CD14-positive monocyte (primary cell): Measurements from ENCODE around the gene PLEKHS1. TPM values are rescaled to one million over a fixed set of nuclear protein-coding genes. Genes with fewer than 3 reads are reported as not detected.
"Not testable (repeated sequence)": the region's sequence is repeated elsewhere in the genome, so short reads cannot be mapped to it uniquely, and the experiment has no call there.

ENCODE experiments used
- DNase-seq, 3 donors: peaks; one replicate each; pipeline ENCODE4 v3.0.0-alpha.2; 2011 to 2022
- H2AFZ ChIP-seq: 2 replicates; pipeline ENCODE4 v1.6.0; 2012; ENCODE audit warnings: mild to moderate bottlenecking, low read depth, low read length, inconsistent platforms; ENCODE audit not compliant: insufficient read depth, poor library complexity, severe bottlenecking
- H3K27ac ChIP-seq, 2 donors: 1 replicate in 1 of 2; 2 replicates in 1 of 2; pipeline ENCODE4 v1.5.1; 2012 to 2013; ENCODE audit warnings: low read length in 2 of 2, control low read depth in 1 of 2, inconsistent platforms in 1 of 2, low read depth in 1 of 2, mild to moderate bottlenecking in 1 of 2
- H3K27me3 ChIP-seq, 2 donors: one replicate each; pipeline versions ENCODE4 v1.6.0 to v1.6.1; 2011 to 2013; ENCODE audit warnings: low read length in 2 of 2; ENCODE audit not compliant: control insufficient read depth in 2 of 2, insufficient read depth in 2 of 2
- H3K36me3 ChIP-seq, 2 donors: replicated peaks in 1 of 2; 1 replicate in 1 of 2; 2 replicates in 1 of 2; pipeline versions ENCODE4 v1.5.1 to v1.6.1; 2012 to 2013; ENCODE audit warnings: low read length in 2 of 2, control low read depth in 1 of 2, inconsistent platforms in 1 of 2, mild to moderate bottlenecking in 1 of 2; ENCODE audit not compliant: insufficient read depth in 2 of 2, control insufficient read depth in 1 of 2
- H3K4me1 ChIP-seq, 2 donors: 1 replicate in 1 of 2; 2 replicates in 1 of 2; pipeline versions ENCODE4 v1.5.1 to v1.6.1; 2012 to 2013; ENCODE audit warnings: low read length in 2 of 2, control low read depth in 1 of 2, inconsistent platforms in 1 of 2, mild to moderate bottlenecking in 1 of 2, moderate library complexity in 1 of 2; ENCODE audit not compliant: insufficient read depth in 2 of 2, control insufficient read depth in 1 of 2
- H3K4me2 ChIP-seq: replicated peaks from 2 replicates; pipeline ENCODE3; 2012; ENCODE audit warnings: low read length, moderate library complexity, mild to moderate bottlenecking; ENCODE audit not compliant: poor library complexity, severe bottlenecking; ENCODE audit errors: extremely low read depth
- H3K4me3 ChIP-seq, 3 experiments: fragments of 200-600 bp in 1 of 3; sonication (generic) in 1 of 3; replicated peaks in 1 of 3; 1 replicate in 2 of 3; 2 replicates in 1 of 3; pipeline ENCODE4 v1.5.1; 2011 to 2013; ENCODE audit warnings: low read length in 3 of 3, mild to moderate bottlenecking in 3 of 3, control low read depth in 2 of 3, low read depth in 2 of 3, inconsistent platforms in 1 of 3, moderate library complexity in 1 of 3
- H3K79me2 ChIP-seq: 2 replicates; pipeline ENCODE4 v1.6.0; 2012; ENCODE audit warnings: mild to moderate bottlenecking, control low read depth, inconsistent platforms, low read length, moderate library complexity; ENCODE audit not compliant: insufficient read depth
- H3K9ac ChIP-seq: 2 replicates; pipeline ENCODE4 v1.6.0; 2017; ENCODE audit warnings: low read length, mild to moderate bottlenecking; ENCODE audit not compliant: insufficient read depth, poor library complexity, severe bottlenecking
- H3K9me3 ChIP-seq, 2 donors: replicated peaks in 1 of 2; 1 replicate in 1 of 2; 2 replicates in 1 of 2; pipeline versions ENCODE4 v1.5.1 to v1.6.1; 2012 to 2013; ENCODE audit warnings: low read length in 2 of 2, control low read depth in 1 of 2; ENCODE audit not compliant: control insufficient read depth in 1 of 2, insufficient read depth in 1 of 2
- H4K20me1 ChIP-seq: 2 replicates; pipeline ENCODE4 v1.6.0; 2012; ENCODE audit warnings: mild to moderate bottlenecking, low read length, control low read depth, moderate library complexity; ENCODE audit not compliant: insufficient read depth
- H3K27ac Mint-ChIP-seq, 7 donors: one replicate each; pipeline ENCODE4 v1.8.0; 2020; ENCODE audit warnings: mild to moderate bottlenecking in 7 of 7, mixed read lengths in 7 of 7, moderate library complexity in 6 of 7, inconsistent platforms in 2 of 7
- H3K27me3 Mint-ChIP-seq, 3 donors: one replicate each; pipeline ENCODE4 v1.8.0; 2021 to 2022; ENCODE audit warnings: low read depth in 3 of 3, mild to moderate bottlenecking in 3 of 3, mixed read lengths in 3 of 3, moderate library complexity in 3 of 3, inconsistent platforms in 1 of 3
- H3K36me3 Mint-ChIP-seq, 2 donors: one replicate each; pipeline ENCODE4 v1.8.0; 2020; ENCODE audit warnings: mixed read lengths in 2 of 2, inconsistent platforms in 1 of 2, mild to moderate bottlenecking in 1 of 2
- H3K4me1 Mint-ChIP-seq: one replicate; pipeline ENCODE4 v1.8.0; 2020; ENCODE audit warnings: mild to moderate bottlenecking, mixed read lengths
- H3K4me3 Mint-ChIP-seq, 2 donors: one replicate each; pipeline ENCODE4 v1.8.0; 2020; ENCODE audit warnings: mild to moderate bottlenecking in 2 of 2, mixed read lengths in 2 of 2, moderate library complexity in 1 of 2
- H3K9me3 Mint-ChIP-seq, 7 donors: one replicate each; pipeline ENCODE4 v1.8.0; 2020 to 2022; ENCODE audit warnings: mixed read lengths in 7 of 7, mild to moderate bottlenecking in 6 of 7, moderate library complexity in 6 of 7, inconsistent platforms in 2 of 7
- CTCF ChIP-seq: fragments of 200-600 bp; IDR thresholded peaks from one replicate; pipeline ENCODE4 v1.8.0; 2022; ENCODE audit warnings: antibody characterized with exemption, mild to moderate bottlenecking
- WGBS: methylation state at CpG from one replicate; pipeline ENCODE4 v1.1.5; 2013; ENCODE audit warnings: missing lambda C conversion rate; ENCODE audit not compliant: insufficient coverage; 5-methylcytosine and 5-hydroxymethylcytosine counted together
- intact Hi-C, 2 donors: fragments of 100-400 bp; cut with micrococcal nuclease; formaldehyde crosslinking; loops; one replicate each; pipeline versions ENCODE4 v1.15.0 to v1.15.1; 2023
- polyA plus RNA-seq, 3 donors: library from polyadenylated mRNA; depleted of rRNA in 1 of 3; unstranded in 2 of 3; stranded (reverse) in 1 of 3; fragments of 300-500 nt in 2 of 3; fragments of >200 nt in 1 of 3; fragmentation: Illumina TruSeq in 2 of 3; gene quantifications; 1 replicate in 2 of 3; 2 replicates in 1 of 3; pipeline ENCODE4 v1.2.3, GENCODE V29; 2012 to 2021

Gene PLEKHS1
- polyA plus RNA-seq, 3 donors: 0.08 TPM; not detected in 2

GRCh38 chr10:113808168-113808567 lies 56.7 kb downstream of the PLEKHS1 start:
- H3K36me3 ChIP-seq: no peaks in the 10 kb centered on the region
- Mint-ChIP-seq H3K4me1 (peaks cover 2% of the 10 kb centered on the region), H3K27me3 (peaks cover 2 to 3% (median 2%) of the 10 kb centered on the region in 3 donors), H3K9me3 (peaks cover 0 to 3% (median 0%) of the 10 kb centered on the region in 7 donors), H3K4me3 (no peak overlapping the region), H3K36me3 (no peaks in the 10 kb centered on the region), H3K27ac (no peak overlapping the region)
- H3K9ac ChIP-seq: no peak overlapping the region
- no peaks in the 10 kb centered on the region for H3K79me2 ChIP-seq
- no peak for TF ChIP-seq CTCF
- DNase-seq: no peak
- H4K20me1 ChIP-seq: no peaks in the 10 kb centered on the region
- intact Hi-C loops: no loop called here
- H3K4me1 ChIP-seq: no peaks in the 10 kb centered on the region
- H3K27ac ChIP-seq: no peak overlapping the region
- no peak overlapping the region for H2AFZ ChIP-seq
- no peak overlapping the region for H3K4me3 ChIP-seq
- no peak overlapping the region for H3K4me2 ChIP-seq
- 60% methylated on average over 1 of the region's 3 CpGs for WGBS
- H3K27me3 ChIP-seq: no peaks in the 10 kb centered on the region
- H3K9me3 ChIP-seq: no peaks in the 10 kb centered on the region

GRCh38 chr10:113814700-113815099 lies 63.2 kb downstream of the PLEKHS1 start:
- WGBS: no CpG with 5 or more reads among the region's 1 CpG
- DNase-seq, H3K36me3 Mint-ChIP-seq, H3K36me3 ChIP-seq, H3K9me3 Mint-ChIP-seq, H3K4me3 Mint-ChIP-seq, intact Hi-C loops, H3K9me3 ChIP-seq, H3K4me3 ChIP-seq, H3K4me1 Mint-ChIP-seq, H3K27me3 Mint-ChIP-seq, H3K9ac ChIP-seq, H3K79me2 ChIP-seq, H3K4me2 ChIP-seq, H4K20me1 ChIP-seq, H3K27me3 ChIP-seq, H2AFZ ChIP-seq, H3K27ac ChIP-seq, H3K4me1 ChIP-seq, H3K27ac Mint-ChIP-seq: not testable (repeated sequence)
